Activated CD4-positive, alpha-beta T cell treated with anti-CD3 and anti-CD28 coated beads, Interleukin-2, amount 10 ng/mL, durations not matched to agents 24 days and 14 days (primary cell): ENCODE results near the gene CRTAP. TPM values are rescaled to one million over a fixed set of nuclear protein-coding genes. Genes with fewer than 3 reads are reported as not detected.

Experiments
- DNase-seq: peaks from one replicate; pipeline ENCODE4 v3.0.0; 2022
- H3K27ac Mint-ChIP-seq: one replicate; pipeline ENCODE4 v1.8.0; 2022; ENCODE audit warnings: mild to moderate bottlenecking, mixed read lengths
- H3K27me3 Mint-ChIP-seq: one replicate; pipeline ENCODE4 v1.8.0; 2022; ENCODE audit warnings: mixed read lengths
- H3K36me3 Mint-ChIP-seq: one replicate; pipeline ENCODE4 v1.8.0; 2022; ENCODE audit warnings: low read depth, mild to moderate bottlenecking, mixed read lengths
- H3K4me1 Mint-ChIP-seq: one replicate; pipeline ENCODE4 v1.8.0; 2021; ENCODE audit warnings: mixed read lengths
- H3K4me3 Mint-ChIP-seq: one replicate; pipeline ENCODE4 v1.8.0; 2022; ENCODE audit warnings: mild to moderate bottlenecking, moderate library complexity, mixed read lengths
- H3K9me3 Mint-ChIP-seq: one replicate; pipeline ENCODE4 v1.8.0; 2021; ENCODE audit warnings: mixed read lengths
- intact Hi-C: fragments of 100-400 bp; cut with micrococcal nuclease; formaldehyde crosslinking; loops from one replicate; pipeline ENCODE4 v1.15.1; 2023
- total RNA-seq: library from RNA; stranded (reverse); gene quantifications from 2 replicates; pipeline ENCODE4 v1.2.3, GENCODE V29; 2022

Gene CRTAP
- total RNA-seq, 1 donor from 2014 or later, result 34.2 TPM

DNA sequence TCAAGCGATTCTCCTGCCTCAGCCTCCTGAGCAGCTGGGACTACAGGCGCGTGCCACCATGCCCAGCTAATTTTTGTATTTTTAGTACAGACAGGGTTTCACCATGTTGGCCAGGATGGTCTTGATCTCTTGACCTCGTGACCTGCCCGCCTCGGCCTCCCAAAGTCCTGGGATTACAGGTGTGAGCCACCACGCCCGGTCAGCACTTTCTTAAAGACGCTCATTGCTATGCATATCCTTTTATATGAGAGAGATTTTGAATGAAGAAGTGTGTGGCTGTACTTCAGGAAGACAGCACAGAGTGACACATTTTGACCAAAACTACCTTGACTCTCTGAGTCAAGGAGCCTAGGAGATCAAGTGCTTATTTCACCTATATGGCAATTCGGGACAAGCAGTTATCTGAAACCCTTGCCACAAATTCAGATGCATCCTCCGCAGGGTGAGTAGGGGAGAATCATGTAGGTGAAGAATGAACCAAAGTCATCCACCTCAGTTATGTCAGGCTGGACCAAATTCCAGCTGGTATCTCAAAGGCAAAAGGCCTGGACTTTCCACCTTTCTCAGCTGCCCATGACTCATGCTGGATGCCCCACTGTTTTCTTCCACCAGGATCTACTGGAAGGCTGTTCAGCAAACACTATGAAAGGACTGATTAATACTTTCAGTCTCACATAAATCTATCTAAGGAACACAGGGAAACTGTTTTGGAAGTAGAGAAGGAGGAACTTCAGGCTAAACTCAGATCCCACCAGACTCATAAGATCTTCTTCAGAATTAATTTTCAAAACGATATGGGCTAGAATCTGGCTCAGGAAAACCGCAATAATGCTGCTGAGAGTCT is 72.9 kb downstream of the CRTAP start:
- Mint-ChIP-seq H3K4me1 (no peaks in the 10 kb centered on the region), H3K4me3 (no peak overlapping the region), H3K9me3 (no peaks in the 10 kb centered on the region), H3K27me3 (peaks cover 5% of the 10 kb centered on the region), H3K36me3 (no peaks in the 10 kb centered on the region), H3K27ac (no peak overlapping the region)
- DNase-seq, result no peak
- intact Hi-C loops, result no loop called here

DNA sequence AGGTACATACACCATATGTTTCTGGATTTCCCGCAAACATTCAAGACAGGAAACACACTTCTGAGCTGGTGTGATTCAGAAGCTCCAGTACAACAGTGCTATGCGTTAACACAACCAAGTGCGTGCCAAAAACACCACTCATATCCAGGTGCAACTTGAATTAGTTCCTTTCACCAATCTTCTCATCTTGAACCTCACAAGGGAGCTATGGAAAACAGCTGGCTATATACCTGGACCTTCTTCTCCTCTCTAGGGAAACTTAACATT is 73.5 kb downstream of the CRTAP start:
- no peak for DNase-seq
- Mint-ChIP-seq H3K27ac (no peak overlapping the region), H3K36me3 (no peaks in the 10 kb centered on the region), H3K4me1 (no peaks in the 10 kb centered on the region), H3K4me3 (no peak overlapping the region), H3K27me3 (peaks cover 5% of the 10 kb centered on the region), H3K9me3 (no peaks in the 10 kb centered on the region)
- intact Hi-C loops, result no loop called here

DNA sequence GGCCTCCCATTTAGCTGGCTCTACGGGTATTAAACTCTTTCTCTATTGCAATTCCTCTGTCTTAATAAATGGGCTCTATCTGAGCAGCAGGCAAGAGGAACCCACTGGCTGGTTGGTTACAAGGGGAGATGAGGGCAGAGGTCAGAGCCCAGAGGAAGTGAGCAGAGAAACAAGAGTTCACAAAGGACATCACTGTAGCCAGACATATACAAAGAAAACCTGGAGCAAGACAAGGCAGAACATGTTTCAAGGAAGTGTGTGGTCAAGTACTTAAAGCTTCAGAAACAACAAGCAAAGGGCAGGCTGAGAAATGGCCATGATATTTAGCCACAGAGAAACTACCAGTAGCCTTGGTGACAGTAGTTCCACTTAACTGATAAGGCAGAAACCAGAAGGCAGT is 80.5 kb downstream of the CRTAP start:
- H3K27ac Mint-ChIP-seq, result no peak overlapping the region
- intact Hi-C loops, result no loop called here
- H3K9me3 Mint-ChIP-seq, result no peaks in the 10 kb centered on the region
- H3K36me3 Mint-ChIP-seq, result no peaks in the 10 kb centered on the region
- H3K4me3 Mint-ChIP-seq, result no peak overlapping the region
- no peaks in the 10 kb centered on the region for H3K4me1 Mint-ChIP-seq
- no peak for DNase-seq
- peaks cover 3% of the 10 kb centered on the region for H3K27me3 Mint-ChIP-seq

DNA sequence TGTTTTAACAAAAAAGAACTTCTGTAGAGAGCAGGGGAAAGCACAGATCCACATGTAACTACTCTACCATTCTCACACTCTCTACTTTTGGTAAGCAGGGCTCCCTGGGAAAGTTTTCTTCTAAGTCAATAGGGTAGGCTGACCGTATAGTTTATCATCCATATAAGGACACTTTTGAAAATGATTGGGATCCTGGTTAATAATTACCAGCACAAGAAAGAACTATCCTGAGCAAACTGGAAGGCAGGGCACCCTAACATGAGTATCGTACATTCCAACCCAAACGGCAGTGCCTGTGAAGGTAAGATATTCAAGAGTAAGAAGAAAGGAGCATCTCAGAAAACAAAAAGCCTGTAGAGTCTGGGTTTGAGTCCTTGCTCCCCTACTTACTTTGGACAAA is 82.7 kb downstream of the CRTAP start:
- no peak overlapping the region for H3K27ac Mint-ChIP-seq
- intact Hi-C loops, result no loop called here
- H3K36me3 Mint-ChIP-seq, result no peaks in the 10 kb centered on the region
- H3K4me3 Mint-ChIP-seq, result no peak overlapping the region
- no peaks in the 10 kb centered on the region for H3K9me3 Mint-ChIP-seq
- DNase-seq, result no peak
- no peaks in the 10 kb centered on the region for H3K4me1 Mint-ChIP-seq
- peaks cover 3% of the 10 kb centered on the region for H3K27me3 Mint-ChIP-seq

Other genes with a start within 250 kb of the CRTAP start
- 86.6 and 88.9 TPM in 2 replicates for gene CCR4, start 162.4 kb upstream of the CRTAP start, total RNA-seq
- gene GLB1, start 16.9 kb upstream of the CRTAP start, total RNA-seq, result 47.4 and 51.4 TPM in 2 replicates
- gene TMPPE, start 16.9 kb upstream of the CRTAP start, total RNA-seq, result 14.0 and 15.5 TPM in 2 replicates
- gene SUSD5, start 104.8 kb downstream of the CRTAP start, total RNA-seq, result not detected in 2 replicates
- not detected in 2 replicates for gene FBXL2, start 163.4 kb downstream of the CRTAP start, total RNA-seq